Prostate gland (tissue), 2 donors: ENCODE measurements around the gene WDR64.

Experiments used
- POLR2AphosphoS5 ChIP-seq: sonication (generic); formaldehyde crosslinking; IDR thresholded peaks from one replicate; pipeline ENCODE4 v1.6.1; 2017; ENCODE audit warnings: antibody characterized with exemption
- TF ChIP-seq, protein P1 (sequence below), 4 experiments: fragments of 200-600 bp in 2 of 4; fragments of 450-650 bp in 2 of 4; sonication (generic) in 2 of 4; IDR thresholded peaks; 1 replicate in 3 of 4; 2 replicates in 1 of 4; pipeline ENCODE4 v1.5.1; 2016 to 2019; ENCODE audit warnings: antibody characterized with exemption in 4 of 4, mild to moderate bottlenecking in 2 of 4, moderate library complexity in 2 of 4

DNA sequence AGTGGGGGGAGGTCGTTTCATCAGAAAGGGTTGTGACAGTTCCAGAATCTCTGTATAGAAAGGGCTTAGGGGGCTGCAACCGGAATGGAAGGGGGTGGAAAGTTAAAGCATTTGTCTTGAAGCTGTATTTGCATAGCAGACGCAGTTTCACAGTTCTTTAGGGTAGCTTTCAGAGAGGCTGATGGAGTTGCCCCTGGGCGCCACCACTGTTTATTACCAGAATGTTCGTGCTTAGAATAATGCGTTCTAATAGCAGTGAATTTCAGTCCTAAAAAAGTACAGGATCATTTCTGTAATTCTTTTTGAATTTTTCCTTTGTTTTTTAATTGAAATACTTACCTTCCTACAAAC is 197.2 kb downstream of the WDR64 start:
- TF ChIP-seq, protein P1, sequence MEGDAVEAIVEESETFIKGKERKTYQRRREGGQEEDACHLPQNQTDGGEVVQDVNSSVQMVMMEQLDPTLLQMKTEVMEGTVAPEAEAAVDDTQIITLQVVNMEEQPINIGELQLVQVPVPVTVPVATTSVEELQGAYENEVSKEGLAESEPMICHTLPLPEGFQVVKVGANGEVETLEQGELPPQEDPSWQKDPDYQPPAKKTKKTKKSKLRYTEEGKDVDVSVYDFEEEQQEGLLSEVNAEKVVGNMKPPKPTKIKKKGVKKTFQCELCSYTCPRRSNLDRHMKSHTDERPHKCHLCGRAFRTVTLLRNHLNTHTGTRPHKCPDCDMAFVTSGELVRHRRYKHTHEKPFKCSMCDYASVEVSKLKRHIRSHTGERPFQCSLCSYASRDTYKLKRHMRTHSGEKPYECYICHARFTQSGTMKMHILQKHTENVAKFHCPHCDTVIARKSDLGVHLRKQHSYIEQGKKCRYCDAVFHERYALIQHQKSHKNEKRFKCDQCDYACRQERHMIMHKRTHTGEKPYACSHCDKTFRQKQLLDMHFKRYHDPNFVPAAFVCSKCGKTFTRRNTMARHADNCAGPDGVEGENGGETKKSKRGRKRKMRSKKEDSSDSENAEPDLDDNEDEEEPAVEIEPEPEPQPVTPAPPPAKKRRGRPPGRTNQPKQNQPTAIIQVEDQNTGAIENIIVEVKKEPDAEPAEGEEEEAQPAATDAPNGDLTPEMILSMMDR (IDR thresholded peaks at IDR 0.05), result no peak
- no peak for TF ChIP-seq POLR2AphosphoS5
